GM19467 (cell line): ENCODE results near the gene FARS2.
"Not testable (repeated sequence)": the region's sequence is repeated elsewhere in the genome, so short reads cannot be mapped to it uniquely, and the experiment has no call there.

Source experiments
- ATAC-seq: cut with Tn5 transposase; IDR thresholded peaks from one replicate; pipeline ENCODE4 v1.9.1; 2021; ENCODE audit warnings: mild to moderate bottlenecking, moderate library complexity; ENCODE audit not compliant: unreplicated experiment

FARS2 gene

GRCh38 chr6:5656226-5656625, 394.9 kb downstream of the FARS2 start:
- no peak for ATAC-seq

DNA sequence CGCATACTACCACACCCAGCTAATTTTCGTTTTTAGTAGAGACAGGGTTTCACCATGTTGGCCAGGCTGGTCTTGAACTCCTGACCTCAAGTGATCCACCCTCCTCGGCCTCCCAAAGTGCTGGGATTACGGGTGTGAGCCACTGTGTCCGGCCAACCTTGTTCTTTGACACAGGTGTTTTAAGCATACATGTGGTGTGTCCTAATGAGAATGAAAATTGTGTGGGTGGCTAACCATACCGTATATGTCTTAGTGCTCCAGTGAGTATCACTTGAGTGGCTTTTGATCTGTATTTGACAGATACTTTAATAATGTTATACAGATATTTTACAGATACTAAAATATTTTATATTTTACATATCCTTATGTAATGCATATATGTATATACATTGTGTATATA, 395.4 kb downstream of the FARS2 start:
- ATAC-seq, result not testable (repeated sequence)

GRCh38 chr6:5657684-5658430, 396.5 kb downstream of the FARS2 start:
- ATAC-seq, result no peak

DNA sequence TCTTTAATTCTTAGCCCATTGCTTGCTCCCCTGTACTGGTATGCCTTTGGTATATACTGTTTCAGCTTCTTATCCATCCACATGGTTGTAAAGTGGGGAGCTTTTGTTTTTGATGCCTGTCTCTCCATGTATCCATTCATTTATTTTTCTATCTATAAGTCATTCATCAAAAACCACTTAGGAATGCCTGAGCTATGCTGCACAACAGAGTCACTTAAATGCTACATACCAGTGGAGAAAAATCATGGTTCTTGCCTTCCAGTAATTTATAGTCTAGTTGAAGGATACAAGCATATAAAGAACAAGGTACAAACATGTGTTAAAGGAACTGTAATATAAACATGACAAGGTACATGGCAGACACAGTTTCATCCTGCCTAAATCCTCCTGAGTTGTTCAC, 398.2 kb downstream of the FARS2 start:
- ATAC-seq, result no peak

DNA sequence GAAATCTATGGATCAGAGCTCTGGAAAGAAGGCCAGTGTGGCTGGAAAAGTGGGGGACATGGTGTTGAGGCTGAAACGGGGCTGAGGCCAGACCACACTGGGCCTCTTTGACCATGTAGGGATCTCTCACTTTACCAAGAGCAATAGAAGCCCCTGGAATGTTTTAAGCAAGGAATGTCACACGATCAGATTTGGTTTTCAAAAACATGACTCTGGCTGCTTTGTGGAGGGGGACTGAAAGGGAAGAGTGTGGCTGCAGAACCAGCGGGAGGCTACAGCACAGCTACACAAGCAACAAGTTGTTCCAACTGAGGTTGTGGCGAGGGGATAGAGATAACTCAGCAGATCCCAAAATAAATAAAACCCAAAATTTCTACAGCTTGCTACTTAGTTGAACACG, 399.5 kb downstream of the FARS2 start:
- no peak for ATAC-seq

GRCh38 chr6:5662797-5663196, 401.5 kb downstream of the FARS2 start:
- no peak for ATAC-seq

GRCh38 chr6:5663259-5663658, 401.9 kb downstream of the FARS2 start:
- no peak for ATAC-seq

DNA sequence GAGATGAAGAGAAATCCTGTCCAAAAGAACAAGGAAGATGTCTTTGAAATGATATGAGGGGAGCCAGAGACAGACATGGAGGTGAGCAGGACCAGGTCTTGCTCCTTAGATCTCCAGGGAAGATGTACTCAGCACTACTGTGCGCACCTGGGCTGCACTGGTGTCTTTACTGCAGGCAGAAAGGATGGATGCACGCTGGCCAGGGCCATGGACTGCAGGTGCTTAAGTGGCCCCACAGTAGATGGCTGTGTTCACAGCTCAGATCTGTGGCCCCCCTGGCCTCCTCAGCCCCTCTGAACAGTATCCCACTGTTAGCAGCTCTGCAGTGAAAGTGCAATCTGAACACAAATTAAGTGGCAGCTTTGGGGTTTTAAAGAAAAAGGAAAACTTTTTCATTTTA, 402.4 kb downstream of the FARS2 start:
- ATAC-seq, result no peak

GRCh38 chr6:5664149-5664548, 402.8 kb downstream of the FARS2 start:
- no peak for ATAC-seq

- no peak for ATAC-seq
Measured at GRCh38 chr6:5665173-5665572, 403.9 kb downstream of the FARS2 start.

GRCh38 chr6:5665667-5666066, 404.4 kb downstream of the FARS2 start:
- ATAC-seq, result no peak

GRCh38 chr6:5666695-5667094, 405.4 kb downstream of the FARS2 start:
- ATAC-seq, result no peak

GRCh38 chr6:5667737-5668136, 406.4 kb downstream of the FARS2 start:
- ATAC-seq, result no peak

DNA sequence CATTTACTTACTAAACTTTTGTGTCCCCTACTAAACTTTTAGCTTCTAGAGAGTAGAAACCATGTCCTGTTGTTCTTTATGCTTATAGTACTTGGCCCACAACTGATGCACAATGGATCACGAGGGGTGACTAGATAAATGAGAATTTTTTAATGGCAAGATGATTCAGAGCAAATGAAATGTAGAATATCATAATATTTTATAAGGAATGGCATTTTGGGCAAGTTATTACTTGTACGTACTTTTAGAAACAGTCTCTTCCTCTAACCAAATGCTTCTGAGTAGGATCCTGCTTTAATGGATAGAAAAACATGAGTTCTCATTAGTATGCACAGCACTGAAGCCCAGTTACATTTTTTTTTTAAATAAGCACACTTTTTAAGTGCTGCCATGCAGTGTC, 409.1 kb downstream of the FARS2 start:
- no peak for ATAC-seq

DNA sequence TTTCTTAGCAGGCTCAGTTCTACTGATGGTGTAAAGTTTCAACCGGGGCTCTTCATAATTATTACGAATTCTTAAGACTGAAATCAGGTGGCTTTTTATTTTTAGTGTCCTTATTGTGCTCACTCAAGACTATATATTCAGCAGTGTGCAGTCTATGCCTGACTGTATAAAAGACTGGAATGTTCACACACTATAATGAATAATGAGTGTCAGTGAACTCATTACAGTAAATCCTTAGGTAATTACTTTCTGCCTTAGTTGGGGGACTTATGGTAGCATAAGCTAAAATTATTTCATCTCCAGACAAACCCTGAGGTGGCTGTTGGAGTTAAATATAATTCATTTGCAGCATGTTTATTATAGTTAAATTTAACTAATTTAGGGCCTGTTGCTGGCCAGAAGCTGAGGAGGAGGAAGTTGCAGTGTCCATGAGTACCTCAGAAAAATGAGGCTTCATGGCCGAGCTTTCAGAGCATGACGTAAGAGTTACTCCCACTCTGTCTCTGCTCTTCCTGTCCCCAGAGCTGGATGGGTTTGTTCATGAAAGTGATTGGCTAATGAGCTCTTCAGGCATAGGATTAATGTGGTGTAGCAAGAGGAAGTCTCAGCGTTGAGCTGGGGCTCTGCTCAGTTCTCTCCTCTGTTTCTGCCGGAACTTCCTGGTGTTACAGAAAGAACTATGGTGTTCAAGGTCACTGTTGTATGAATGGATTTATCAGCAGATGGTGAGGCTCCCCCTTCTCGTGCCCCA, 409.7 kb downstream of the FARS2 start:
- ATAC-seq, result no peak

GRCh38 chr6:5671601-5672559, 410.6 kb downstream of the FARS2 start:
- no peak for ATAC-seq

GRCh38 chr6:5672581-5673011, 411.3 kb downstream of the FARS2 start:
- ATAC-seq, result no peak

DNA sequence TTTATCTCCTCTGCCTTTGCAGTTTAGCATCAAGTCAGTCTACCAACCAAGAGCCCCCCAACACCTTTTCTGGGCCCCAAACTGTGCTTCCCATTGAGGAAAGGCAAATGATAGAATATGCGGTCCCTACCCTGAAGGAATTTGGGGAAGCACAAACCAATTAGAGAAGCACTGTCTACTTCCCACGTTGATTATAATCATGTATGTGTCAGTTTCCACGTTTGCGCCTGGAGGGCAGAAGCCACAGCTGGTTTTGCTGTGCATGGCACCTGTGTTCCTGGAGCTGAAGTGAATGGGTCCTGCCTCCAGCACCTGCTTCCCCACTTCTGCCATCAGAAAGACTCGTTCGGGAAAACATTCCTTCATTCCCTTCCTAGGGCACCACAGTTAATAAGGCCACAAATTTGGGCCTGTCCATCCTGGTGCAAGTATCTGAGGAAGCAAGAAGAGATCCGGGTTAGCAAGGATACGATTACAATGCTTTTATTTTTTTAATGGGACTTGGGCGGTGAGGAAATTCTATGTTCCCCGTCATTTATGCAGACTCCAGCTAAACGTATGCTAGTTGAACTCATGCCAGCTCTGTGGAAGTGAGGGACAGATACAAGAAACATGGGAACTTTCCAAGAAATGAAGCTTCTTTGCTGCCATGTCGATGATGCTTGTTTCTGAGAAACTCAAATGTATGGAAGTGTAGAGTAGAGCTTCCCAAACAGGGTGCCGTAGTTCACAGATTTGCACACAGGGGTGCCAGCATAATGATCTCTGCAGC, 411.9 kb downstream of the FARS2 start:
- ATAC-seq, result no peak

DNA sequence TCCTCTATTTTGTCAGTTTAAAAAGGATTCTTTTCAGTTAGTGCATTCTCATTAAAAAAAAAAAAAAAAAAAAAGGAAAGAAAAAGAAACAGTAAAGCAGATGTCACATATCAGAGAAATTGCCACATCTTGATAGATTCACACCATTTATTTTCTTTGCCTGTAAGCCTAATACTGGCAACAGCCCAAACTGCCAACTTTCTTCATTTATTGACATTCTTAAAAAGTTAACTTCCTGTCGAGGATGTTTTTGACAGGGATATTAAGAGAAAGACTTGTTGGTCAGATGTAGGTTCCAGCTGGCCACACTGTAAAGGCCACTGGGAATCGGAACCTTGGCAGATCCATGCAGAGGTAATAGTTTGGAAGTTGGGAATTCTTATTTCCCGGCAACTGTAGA, 412.8 kb downstream of the FARS2 start:
- no peak for ATAC-seq

DNA sequence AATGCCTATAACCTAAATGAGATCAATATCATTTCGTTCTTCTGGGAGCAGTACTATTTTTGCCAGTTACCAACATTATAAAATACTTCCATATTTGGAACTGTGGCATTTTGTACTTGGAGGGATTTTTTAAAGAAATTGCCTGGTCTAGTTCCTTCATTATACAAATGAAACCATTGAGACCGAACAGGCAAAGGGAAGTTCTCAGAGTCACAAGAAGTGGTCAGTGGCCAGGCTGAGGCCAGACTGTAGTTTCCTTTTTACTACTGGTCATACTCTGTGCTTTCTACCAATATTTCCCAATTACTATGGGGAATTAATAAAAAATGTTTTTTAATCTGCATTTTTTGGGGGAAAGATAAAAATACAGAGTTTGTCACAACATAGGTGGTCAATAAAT, 413.4 kb downstream of the FARS2 start:
- no peak for ATAC-seq

DNA sequence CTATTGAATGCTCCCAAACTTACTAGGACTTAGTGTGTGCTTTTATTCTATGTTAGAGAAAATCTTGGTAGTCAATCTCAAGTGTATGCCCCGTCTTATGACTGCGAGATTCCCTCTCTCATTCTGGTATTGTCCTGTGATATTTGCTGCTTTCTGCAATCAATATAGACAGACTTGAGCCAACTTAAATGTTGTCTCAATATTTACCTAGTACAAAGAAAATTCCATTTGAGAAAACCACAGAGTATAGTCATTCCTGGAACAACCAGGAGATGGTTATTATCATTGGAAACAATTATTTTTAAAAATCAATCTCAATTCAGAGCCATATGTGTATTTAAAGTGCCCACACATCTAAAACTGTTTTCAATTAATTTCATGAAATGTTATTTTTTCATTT, 415.4 kb downstream of the FARS2 start:
- ATAC-seq, result no peak
